H1 (cell line): Measurements from ENCODE around the gene CDK5RAP3. TPM values are rescaled to one million over a fixed set of nuclear protein-coding genes. Genes with fewer than 3 reads are reported as not detected.

Experiments
- CBX5 ChIP-seq: fragments of 300-800, 300-1000 bp; sonication (generic); IDR thresholded peaks from 2 replicates; pipeline ENCODE4 v1.7.1; 2016; ENCODE audit warnings: antibody characterized with exemption, low read length, low read depth
- EGR1 ChIP-seq: IDR thresholded peaks from 2 replicates; pipeline ENCODE4 v1.6.1; 2011; ENCODE audit warnings: low read depth, low read length, borderline replicate concordance
- EZH2 ChIP-seq: fragments of 200-600 bp; sonication (generic); IDR thresholded peaks from 2 replicates; pipeline ENCODE4 v1.7.1; 2012; ENCODE audit warnings: low read depth, mild to moderate bottlenecking, moderate library complexity, low read length, inconsistent platforms; ENCODE audit not compliant: severe bottlenecking
- HDAC6 ChIP-seq: IDR thresholded peaks from one replicate; pipeline ENCODE4 v1.7.1; 2012; ENCODE audit warnings: low read depth, mild to moderate bottlenecking, inconsistent platforms, low read length, moderate library complexity
- POU5F1 ChIP-seq: IDR thresholded peaks from 2 replicates; pipeline ENCODE4 v1.6.1; 2011; ENCODE audit warnings: low read depth, mild to moderate bottlenecking, low read length, moderate library complexity
- polyA plus RNA-seq, 7 experiments: library from polyadenylated mRNA; depleted of rRNA in 3 of 7; stranded (reverse) in 5 of 7; unstranded in 2 of 7; fragments of >200 nt in 5 of 7; fragments of 200-250 nt in 2 of 7; gene quantifications; 1 replicate in 5 of 7; 2 replicates in 1 of 7; 4 replicates in 1 of 7; pipeline versions ENCODE4 v1.2.1 to v1.2.3, GENCODE V29; 2011 to 2013; ENCODE audit warnings: missing spikeins in 2 of 7, mixed read lengths in 2 of 7
- total RNA-seq: library from RNA; stranded (reverse); fragmentation: NEBNext Ultra II Directional; extraction: Animal tissue kit (Norgen Biotek cat#: 25700); gene quantifications from 2 replicates; pipeline ENCODE4 v1.2.1, GENCODE V29; 2021

The CDK5RAP3 gene
- total and polyA plus RNA-seq, 2 of the 8 experiments (the other 6 are each of a cell fraction or from before 2014, with no cell fraction given): 88.2 to 93.2 TPM

DNA sequence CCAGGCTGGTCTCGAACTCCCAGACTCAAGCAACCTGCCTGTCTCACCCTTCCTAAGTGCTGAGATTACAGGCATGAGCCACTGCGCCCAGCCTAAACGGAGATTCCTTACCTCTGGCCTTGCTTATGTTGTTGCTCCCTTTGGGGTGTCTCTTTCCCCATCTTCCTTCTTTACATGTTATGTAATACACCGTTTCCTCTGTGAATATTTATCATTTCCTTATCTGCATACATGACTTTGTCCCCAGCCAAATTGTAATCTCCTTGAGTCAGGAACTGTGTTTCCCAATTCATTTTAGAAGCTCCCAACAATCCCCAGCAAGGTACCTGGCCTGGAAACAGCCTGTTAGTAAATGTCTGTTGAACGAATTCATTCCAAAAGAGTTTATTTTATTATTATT, 51.0 kb downstream of the CDK5RAP3 start (continued):
- TF ChIP-seq HDAC6 (no peak), EZH2 (no peak), EGR1 (no peak), POU5F1 (no peak), CBX5 (no peak)
